Esophagus muscularis mucosa (tissue), 4 donors: Measurements from ENCODE around the gene PRSS53. TPM values are rescaled to one million over a fixed set of nuclear protein-coding genes. Genes with fewer than 3 reads are reported as not detected.

ENCODE experiments used
- DNase-seq: peaks from one replicate; pipeline ENCODE4 v3.0.0-alpha.2; 2017; ENCODE audit errors: extremely low spot score
- H3K27ac ChIP-seq, 4 donors: fragments of 200-600 bp; sonication (generic); replicated peaks in 1 of 4; 1 replicate in 3 of 4; 2 replicates in 1 of 4; pipeline ENCODE4 v1.5.1; 2016 to 2019; ENCODE audit warnings: mild to moderate bottlenecking in 1 of 4
- H3K27me3 ChIP-seq, 4 donors: fragments of 200-600 bp; sonication (generic); one replicate each; pipeline versions ENCODE4 v1.5.1 to v1.6.0; 2016 to 2019
- H3K36me3 ChIP-seq, 4 donors: fragments of 200-600 bp; sonication (generic); one replicate each; pipeline ENCODE4 v1.5.1; 2016 to 2019
- H3K4me1 ChIP-seq, 4 donors: fragments of 200-600 bp; sonication (generic); one replicate each; pipeline ENCODE4 v1.5.1; 2016 to 2019
- H3K4me3 ChIP-seq, 4 donors: fragments of 200-600 bp; sonication (generic); 1 replicate in 2 of 4; 2 replicates in 2 of 4; pipeline ENCODE4 v1.5.1; 2016 to 2019; ENCODE audit warnings: mild to moderate bottlenecking in 4 of 4, moderate library complexity in 1 of 4
- H3K9me3 ChIP-seq, 4 donors: fragments of 200-600 bp; sonication (generic); 1 replicate in 3 of 4; 2 replicates in 1 of 4; pipeline ENCODE4 v1.5.1; 2016 to 2019
- EP300 ChIP-seq: sonication (generic); formaldehyde crosslinking; IDR thresholded peaks from one replicate; pipeline ENCODE4 v1.6.1; 2017; ENCODE audit warnings: antibody characterized with exemption
- POLR2A ChIP-seq: fragments of 450-650 bp; IDR thresholded peaks from one replicate; pipeline ENCODE4 v1.6.1; 2017; ENCODE audit warnings: antibody characterized with exemption, moderate library complexity, mild to moderate bottlenecking, low read depth
- POLR2AphosphoS5 ChIP-seq, 2 donors: sonication (generic); formaldehyde crosslinking; IDR thresholded peaks; one replicate each; pipeline ENCODE4 v1.6.1; 2017; ENCODE audit warnings: antibody characterized with exemption in 2 of 2
- WGBS: methylation state at CpG from one replicate; pipeline ENCODE4 v1.1.5; 2018; 5-methylcytosine and 5-hydroxymethylcytosine counted together
- intact Hi-C: fragments of 100-400 bp; cut with DNase I; formaldehyde crosslinking; loops from one replicate; pipeline ENCODE4 v1.15.1; 2023
- total RNA-seq, 4 donors: library from RNA; depleted of rRNA; stranded (reverse); fragments of >200 nt; gene quantifications; one replicate each; pipeline versions ENCODE4 v1.1.0 to v1.2.1, GENCODE V29; 2016
- TF ChIP-seq, protein P1 (sequence below), 3 experiments: fragments of 200-600 bp in 2 of 3; fragments of 450-650 bp in 1 of 3; sonication (generic) in 2 of 3; IDR thresholded peaks; one replicate each; pipeline ENCODE4 v1.5.1; 2017 to 2019; ENCODE audit warnings: antibody characterized with exemption in 3 of 3, mild to moderate bottlenecking in 2 of 3, moderate library complexity in 1 of 3

PRSS53 gene
- total RNA-seq, 4 donors from 2014 or later: 0.83 to 2.3 (median 1.2) TPM

DNA sequence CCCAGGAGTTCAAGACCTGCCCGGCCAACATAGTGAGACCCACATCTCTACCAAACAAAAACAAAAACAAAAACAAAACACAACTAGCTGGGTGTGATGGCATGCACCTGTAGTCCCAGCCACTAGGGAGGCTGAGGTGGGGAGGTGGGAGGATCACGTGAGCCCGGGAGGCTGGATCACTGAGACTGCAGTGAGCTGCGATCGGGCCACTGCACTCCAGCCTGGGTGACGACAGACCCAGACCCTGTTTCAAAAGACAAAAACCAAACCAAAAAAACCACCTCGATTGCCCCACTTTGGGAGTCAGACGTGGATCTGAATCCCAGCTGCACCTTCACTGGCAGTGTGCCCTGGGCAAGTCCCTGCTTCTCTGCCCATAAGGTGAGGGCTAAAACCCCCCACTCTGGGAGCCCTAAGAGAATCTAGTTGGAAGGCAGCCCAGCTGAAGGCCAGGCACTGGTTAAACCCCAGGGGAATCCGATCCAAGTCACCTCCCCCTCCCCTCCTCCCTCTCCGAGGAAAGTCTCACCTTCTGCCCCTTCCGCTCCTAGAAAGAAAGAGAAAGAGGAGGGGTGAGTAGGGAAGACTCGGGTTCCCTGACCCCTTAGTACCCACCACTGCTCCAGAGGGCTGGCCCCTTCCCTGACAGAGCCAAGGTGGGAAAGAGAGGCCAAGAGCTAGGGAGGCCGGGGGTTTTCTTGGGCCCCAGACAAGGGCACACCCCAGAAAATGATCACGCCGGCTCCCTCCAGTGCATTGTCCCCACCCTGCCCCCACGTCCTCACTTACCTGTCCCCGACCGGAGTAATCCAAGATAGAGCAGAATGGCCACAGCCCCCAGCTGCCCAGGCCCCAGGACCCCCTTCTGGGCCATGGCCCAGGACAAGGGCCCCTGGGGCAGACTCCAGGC, 46.1 kb upstream of the PRSS53 start:
- 31% methylated on average over 10 of the region's 18 CpGs for WGBS
- TF ChIP-seq, protein P1, sequence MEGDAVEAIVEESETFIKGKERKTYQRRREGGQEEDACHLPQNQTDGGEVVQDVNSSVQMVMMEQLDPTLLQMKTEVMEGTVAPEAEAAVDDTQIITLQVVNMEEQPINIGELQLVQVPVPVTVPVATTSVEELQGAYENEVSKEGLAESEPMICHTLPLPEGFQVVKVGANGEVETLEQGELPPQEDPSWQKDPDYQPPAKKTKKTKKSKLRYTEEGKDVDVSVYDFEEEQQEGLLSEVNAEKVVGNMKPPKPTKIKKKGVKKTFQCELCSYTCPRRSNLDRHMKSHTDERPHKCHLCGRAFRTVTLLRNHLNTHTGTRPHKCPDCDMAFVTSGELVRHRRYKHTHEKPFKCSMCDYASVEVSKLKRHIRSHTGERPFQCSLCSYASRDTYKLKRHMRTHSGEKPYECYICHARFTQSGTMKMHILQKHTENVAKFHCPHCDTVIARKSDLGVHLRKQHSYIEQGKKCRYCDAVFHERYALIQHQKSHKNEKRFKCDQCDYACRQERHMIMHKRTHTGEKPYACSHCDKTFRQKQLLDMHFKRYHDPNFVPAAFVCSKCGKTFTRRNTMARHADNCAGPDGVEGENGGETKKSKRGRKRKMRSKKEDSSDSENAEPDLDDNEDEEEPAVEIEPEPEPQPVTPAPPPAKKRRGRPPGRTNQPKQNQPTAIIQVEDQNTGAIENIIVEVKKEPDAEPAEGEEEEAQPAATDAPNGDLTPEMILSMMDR (IDR thresholded peaks at IDR 0.05): no peak
- TF ChIP-seq EP300 (no peak), POLR2A (no peak), POLR2AphosphoS5 (IDR thresholded peaks at IDR 0.05) (no peak)

DNA sequence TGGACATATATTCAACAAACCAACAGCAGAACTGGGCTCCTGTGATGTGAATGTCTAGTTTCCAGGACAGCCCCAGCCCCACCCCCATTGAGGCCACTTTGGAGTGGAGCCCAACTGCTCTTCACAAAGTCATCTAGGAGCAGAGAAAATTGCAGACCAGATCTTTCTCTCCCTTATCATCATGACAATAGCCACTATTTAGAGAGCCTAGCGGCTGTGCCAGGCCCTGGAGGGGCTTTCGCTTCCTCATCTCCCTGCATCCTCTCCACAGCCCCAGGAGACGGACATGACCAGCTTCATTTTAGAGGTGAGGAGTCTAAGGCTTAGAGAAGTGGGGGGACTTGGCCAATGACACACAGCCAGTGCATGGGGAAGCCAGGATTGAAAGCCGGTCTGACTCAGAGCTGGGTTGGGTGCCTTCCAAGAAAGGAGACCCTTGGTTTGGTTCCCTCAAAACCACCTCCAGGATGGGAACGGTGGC, 45.4 kb upstream of the PRSS53 start:
- no peak overlapping the region for H3K4me3 ChIP-seq
- H3K9me3 ChIP-seq: no peaks in the 10 kb centered on the region
- DNase-seq: no peak
- H3K27me3 ChIP-seq: peaks cover 0 to 25% (median 1%) of the 10 kb centered on the region in 4 donors
- H3K27ac ChIP-seq: no peak overlapping the region
- H3K36me3 ChIP-seq: peaks cover 24 to 43% (median 39%) of the 10 kb centered on the region in 4 donors
- TF ChIP-seq, protein P1 (IDR thresholded peaks at IDR 0.05): no peak
- TF ChIP-seq POLR2AphosphoS5 (IDR thresholded peaks at IDR 0.05): no peak
- TF ChIP-seq EP300: no peak
- TF ChIP-seq POLR2A: no peak
- intact Hi-C loops: no loop called here
- WGBS: 20% methylated on average over 3 of the region's 5 CpGs
- H3K4me1 ChIP-seq: peaks cover 11 to 21% (median 19%) of the 10 kb centered on the region in 4 donors

More for the DNA sequence above, 46.1 kb upstream of the PRSS53 start:
- no peak overlapping the region for H3K27ac ChIP-seq
- H3K27me3 ChIP-seq: peaks cover 0 to 25% (median 1%) of the 10 kb centered on the region in 4 donors
- no peaks in the 10 kb centered on the region for H3K9me3 ChIP-seq
- H3K4me3 ChIP-seq: peak overlapping the region in 1 of 4 donors; percentile 20
- peaks cover 10 to 21% (median 12%) of the 10 kb centered on the region in 4 donors for H3K4me1 ChIP-seq
- intact Hi-C loops: no loop called here
- no peak for DNase-seq
- peaks cover 19 to 35% (median 31%) of the 10 kb centered on the region in 4 donors for H3K36me3 ChIP-seq

DNA sequence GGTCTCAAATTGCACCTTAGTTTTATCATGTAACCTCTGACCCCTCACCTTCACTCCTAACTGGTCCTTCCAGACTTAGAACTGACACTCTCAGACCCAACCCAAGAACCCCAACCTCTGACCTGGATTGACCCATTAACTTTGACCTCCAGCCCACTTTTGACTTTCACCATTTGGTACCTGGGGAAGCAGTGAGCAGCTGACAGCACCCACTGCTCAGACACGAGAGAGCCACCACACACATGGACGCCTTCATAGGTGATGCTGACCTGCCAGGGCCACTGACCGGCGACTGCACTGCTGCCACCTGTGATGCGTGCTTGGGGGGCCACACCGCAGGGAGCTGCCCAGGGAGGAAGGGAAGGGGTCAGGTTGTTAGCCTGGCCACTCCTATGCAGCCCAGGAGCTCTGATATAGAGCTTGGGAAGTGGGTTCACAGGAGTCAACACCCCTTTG, 44.3 kb upstream of the PRSS53 start:
- intact Hi-C loops: no loop called here
- TF ChIP-seq EP300 (no peak), POLR2AphosphoS5 (IDR thresholded peaks at IDR 0.05) (no peak), POLR2A (no peak)
- TF ChIP-seq, protein P1 (IDR thresholded peaks at IDR 0.05): no peak
- H3K36me3 ChIP-seq: peaks cover 34 to 53% (median 49%) of the 10 kb centered on the region in 4 donors

DNA sequence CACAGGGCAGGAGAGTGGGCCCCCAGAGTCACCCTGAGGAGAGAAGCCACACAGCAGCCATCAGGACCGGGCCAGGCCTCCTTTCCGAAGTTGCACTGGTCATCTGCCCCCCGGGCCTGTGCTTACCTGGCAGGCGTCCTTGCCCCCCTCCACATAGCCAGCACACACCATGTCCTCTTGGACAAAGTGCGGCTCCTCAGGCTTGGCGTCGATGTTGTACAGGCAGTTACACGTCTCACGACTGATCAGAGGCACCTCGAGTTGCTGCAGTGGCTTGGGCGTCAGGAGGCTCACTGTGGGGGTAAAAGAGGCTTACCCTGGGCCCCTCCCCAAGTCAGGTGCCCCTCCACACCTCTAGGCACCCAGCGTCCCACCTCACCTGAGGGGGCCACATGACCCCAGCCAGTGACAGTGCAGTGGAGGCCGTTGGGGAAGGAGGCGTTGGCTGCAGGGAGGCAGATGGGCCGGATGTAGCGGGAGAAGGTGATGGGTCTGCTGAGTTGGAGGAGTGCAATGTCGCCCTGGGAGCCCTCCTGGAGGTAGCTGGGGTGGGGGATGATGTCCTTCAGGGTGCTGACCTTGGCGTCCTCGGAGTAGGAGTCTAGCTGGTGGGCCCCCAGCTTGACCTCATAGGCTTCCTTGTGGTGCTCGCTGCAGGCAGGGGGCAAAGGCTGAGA, 43.7 kb upstream of the PRSS53 start:
- WGBS: 88% methylated on average over 11 of the region's 20 CpGs
- TF ChIP-seq POLR2A (no peak), POLR2AphosphoS5 (IDR thresholded peaks at IDR 0.05) (no peak), EP300 (no peak)
- TF ChIP-seq, protein P1 (IDR thresholded peaks at IDR 0.05): no peak
- H3K4me1 ChIP-seq: peaks cover 11 to 27% (median 22%) of the 10 kb centered on the region in 4 donors
- no peak for DNase-seq
- H3K4me3 ChIP-seq: no peak overlapping the region
- peaks cover 0 to 25% (median 1%) of the 10 kb centered on the region in 4 donors for H3K27me3 ChIP-seq
- H3K27ac ChIP-seq: no peak overlapping the region
- H3K36me3 ChIP-seq: peaks cover 41 to 60% (median 56%) of the 10 kb centered on the region in 4 donors
- intact Hi-C loops: no loop called here
- no peaks in the 10 kb centered on the region for H3K9me3 ChIP-seq

More for the DNA sequence above, 44.3 kb upstream of the PRSS53 start:
- no peak overlapping the region for H3K27ac ChIP-seq
- peaks cover 0 to 25% (median 1%) of the 10 kb centered on the region in 4 donors for H3K27me3 ChIP-seq
- 84% methylated on average over 3 of the region's 6 CpGs for WGBS
- H3K4me3 ChIP-seq: no peak overlapping the region
- peaks cover 11 to 26% (median 19%) of the 10 kb centered on the region in 4 donors for H3K4me1 ChIP-seq
- H3K9me3 ChIP-seq: no peaks in the 10 kb centered on the region
- DNase-seq: no peak
